GM23338 (cell line): ENCODE results near the gene LETMD1. TPM values are rescaled to one million over a fixed set of nuclear protein-coding genes. Genes with fewer than 3 reads are reported as not detected.

Source experiments
- ATAC-seq: fragments of 200-7000 bp; cut with Tn5 transposase; 3 replicates; pipeline ENCODE4 v1.9.1; 2020
- DNase-seq: peaks from one replicate; pipeline ENCODE4 v3.0.0-alpha.2; 2015; ENCODE audit warnings: low spot score
- H2AFZ ChIP-seq: fragments of 200-600 bp; sonication (generic); 2 replicates; pipeline ENCODE4 v1.8.0; 2016; ENCODE audit warnings: antibody characterized with exemption, mild to moderate bottlenecking, moderate library complexity
- H3F3A ChIP-seq: fragments of 200-600 bp; sonication (generic); replicated peaks from 2 replicates; pipeline ENCODE4 v1.8.0; 2017; ENCODE audit warnings: antibody characterized with exemption, mixed run types, low read depth
- H3K27ac ChIP-seq: fragments of 200-600 bp; sonication (generic); 2 replicates; pipeline ENCODE4 v1.6.1; 2016; ENCODE audit warnings: low read depth
- H3K27me3 ChIP-seq: fragments of 200-600 bp; sonication (generic); 2 replicates; pipeline ENCODE4 v1.8.0; 2016; ENCODE audit warnings: mild to moderate bottlenecking, mixed run types, moderate library complexity; ENCODE audit not compliant: insufficient read depth
- H3K36me3 ChIP-seq: fragments of 200-600 bp; sonication (generic); 2 replicates; pipeline ENCODE4 v1.8.0; 2016; ENCODE audit warnings: mild to moderate bottlenecking; ENCODE audit not compliant: insufficient read depth
- H3K4me1 ChIP-seq: fragments of 200-600 bp; sonication (generic); 2 replicates; pipeline ENCODE4 v1.8.0; 2016; ENCODE audit warnings: mild to moderate bottlenecking, moderate library complexity; ENCODE audit not compliant: insufficient read depth
- H3K4me2 ChIP-seq: fragments of 200-600 bp; sonication (generic); 2 replicates; pipeline ENCODE4 v1.7.1; 2017; ENCODE audit warnings: mixed run types
- H3K4me3 ChIP-seq: fragments of 200-600 bp; sonication (generic); 2 replicates; pipeline ENCODE4 v1.6.1; 2016; ENCODE audit warnings: mixed run types
- H3K79me2 ChIP-seq: fragments of 200-600 bp; sonication (generic); replicated peaks from 2 replicates; pipeline ENCODE4 v1.8.0; 2017; ENCODE audit warnings: mild to moderate bottlenecking; ENCODE audit not compliant: insufficient read depth
- H3K9me2 ChIP-seq: fragments of 200-600 bp; sonication (generic); 2 replicates; pipeline ENCODE4 v1.8.0; 2017; ENCODE audit not compliant: insufficient read depth
- H4K20me1 ChIP-seq: fragments of 200-600 bp; sonication (generic); replicated peaks from 2 replicates; pipeline ENCODE4 v1.8.0; 2017; ENCODE audit warnings: mild to moderate bottlenecking; ENCODE audit not compliant: insufficient read depth
- H3K27ac Mint-ChIP-seq: 2 replicates; pipeline ENCODE4 v1.8.0; 2020; ENCODE audit warnings: inconsistent platforms, mild to moderate bottlenecking, moderate library complexity, mixed read lengths
- H3K27me3 Mint-ChIP-seq: 3 replicates; pipeline ENCODE4 v1.8.0; 2022; ENCODE audit warnings: low read depth, mild to moderate bottlenecking, moderate library complexity, mixed read lengths, inconsistent platforms; ENCODE audit not compliant: insufficient read depth, poor library complexity
- H3K36me3 Mint-ChIP-seq: 3 replicates; pipeline ENCODE4 v1.8.0; 2021; ENCODE audit warnings: low read depth, mild to moderate bottlenecking, inconsistent platforms, moderate library complexity, mixed read lengths
- H3K4me1 Mint-ChIP-seq: 3 replicates; pipeline ENCODE4 v1.8.0; 2020; ENCODE audit warnings: mild to moderate bottlenecking, inconsistent platforms, mixed read lengths
- H3K4me3 Mint-ChIP-seq: 3 replicates; pipeline ENCODE4 v1.8.0; 2021; ENCODE audit warnings: moderate library complexity, mild to moderate bottlenecking, inconsistent platforms, mixed read lengths
- H3K9me3 Mint-ChIP-seq: 3 replicates; pipeline ENCODE4 v1.8.0; 2020; ENCODE audit warnings: moderate library complexity, mild to moderate bottlenecking, inconsistent platforms, mixed read lengths
- CREB1 ChIP-seq: fragments of 250-450 bp; sonication (Bioruptor Pico); IDR thresholded peaks from 2 replicates; pipeline ENCODE4 v1.5.0; 2020; ENCODE audit warnings: low read depth, mild to moderate bottlenecking, moderate library complexity
- ETS1 ChIP-seq: IDR thresholded peaks from 2 replicates; pipeline ENCODE4 v1.6.1; 2016; ENCODE audit warnings: antibody characterized with exemption
- EZH2 ChIP-seq: fragments of 200-600 bp; sonication (generic); IDR thresholded peaks from one replicate; pipeline ENCODE4 v1.8.0; 2017; ENCODE audit warnings: antibody characterized with exemption, mild to moderate bottlenecking, low read depth; ENCODE audit not compliant: unreplicated experiment
- EZH2phosphoT487 ChIP-seq: fragments of 200-600 bp; sonication (generic); IDR thresholded peaks from one replicate; pipeline ENCODE4 v1.8.1; 2018; ENCODE audit warnings: antibody characterized with exemption; ENCODE audit not compliant: unreplicated experiment
- JUNB ChIP-seq: IDR thresholded peaks from one replicate; pipeline ENCODE4 v1.6.1; 2016; ENCODE audit warnings: antibody characterized with exemption; ENCODE audit not compliant: unreplicated experiment
- NANOG ChIP-seq: IDR thresholded peaks from 2 replicates; pipeline ENCODE4 v1.6.1; 2016; ENCODE audit warnings: antibody characterized with exemption, borderline replicate concordance
- POLR2AphosphoS5 ChIP-seq: IDR thresholded peaks from 2 replicates; pipeline ENCODE4 v1.6.1; 2016; ENCODE audit warnings: antibody characterized with exemption, low read depth
- REST ChIP-seq: IDR thresholded peaks from one replicate; pipeline ENCODE4 v1.6.1; 2018; ENCODE audit warnings: antibody characterized with exemption; ENCODE audit not compliant: unreplicated experiment
- STAT1 ChIP-seq: IDR thresholded peaks from one replicate; pipeline ENCODE4 v1.6.1; 2016; ENCODE audit warnings: antibody characterized with exemption; ENCODE audit not compliant: unreplicated experiment
- ZNF114 ChIP-seq: fragments of 250-450 bp; sonication (Bioruptor Pico); IDR thresholded peaks from 2 replicates; pipeline ENCODE4 v1.5.0; 2020; ENCODE audit warnings: mild to moderate bottlenecking, moderate library complexity
- ZNF331 ChIP-seq: fragments of 250-450 bp; sonication (Bioruptor Pico); IDR thresholded peaks from 2 replicates; pipeline ENCODE4 v1.5.0; 2020; ENCODE audit warnings: low read depth, mild to moderate bottlenecking, moderate library complexity
- ZNF462 ChIP-seq: fragments of 250-450 bp; sonication (Bioruptor Pico); IDR thresholded peaks from 2 replicates; pipeline ENCODE4 v1.5.0; 2020; ENCODE audit warnings: mild to moderate bottlenecking, moderate library complexity
- polyA plus RNA-seq: library from polyadenylated mRNA; unstranded; fragments of >200 nt; fragmentation: Nextera tagmentation; extraction: Ambion mirVana; gene quantifications from 2 replicates; pipeline ENCODE4 v1.2.1, GENCODE V29; 2016
- total RNA-seq: library from RNA; depleted of rRNA; stranded (reverse); fragments of >200 nt; shearing (Covaris generic); gene quantifications from 2 replicates; pipeline ENCODE4 v1.2.3, GENCODE V29; 2014

Gene LETMD1
- total and polyA plus RNA-seq, 2 experiments from 2014 or later = 15.7 to 29.9 TPM

GRCh38 chr12:51076236-51076930 is 28.3 kb downstream of the LETMD1 start:
- H3K4me3 Mint-ChIP-seq = no peak overlapping the region
- no peaks in the 10 kb centered on the region for H3K9me2 ChIP-seq
- peaks cover 4% of the 10 kb centered on the region for H3K27me3 Mint-ChIP-seq
- no peaks in the 10 kb centered on the region for H3F3A ChIP-seq
- 0 out of 2 replicates have a peak overlapping the region, but pooled peaks have one; percentile 10 for H3K27ac ChIP-seq
- peaks cover 21% of the 10 kb centered on the region for H4K20me1 ChIP-seq
- H3K27ac Mint-ChIP-seq = peak overlapping the region; percentile 42
- H3K36me3 ChIP-seq = peaks cover 13% of the 10 kb centered on the region; the same call in 1 of the 2 replicates
- H3K79me2 ChIP-seq = peaks cover 61% of the 10 kb centered on the region
- H3K4me2 ChIP-seq = no peak overlapping the region
- 0 out of 2 replicates have a peak, but pooled peaks cover under 1% of the 10 kb centered on the region for H3K4me1 ChIP-seq
- H3K27me3 ChIP-seq = no peaks in the 10 kb centered on the region
- no peak overlapping the region for H3K4me3 ChIP-seq
- peaks cover 42% of the 10 kb centered on the region for H3K36me3 Mint-ChIP-seq
- ATAC-seq (no peak), DNase-seq (no peak)
- H3K9me3 Mint-ChIP-seq = no peaks in the 10 kb centered on the region
- no peak overlapping the region for H2AFZ ChIP-seq
- peaks cover 5% of the 10 kb centered on the region; the same call in 2 of the 3 replicates for H3K4me1 Mint-ChIP-seq
- TF ChIP-seq JUNB (no peak), ZNF114 (CRISPR knock-in tag) (no peak), REST (no peak), ZNF462 (CRISPR knock-in tag) (no peak), POLR2AphosphoS5 (no peak), EZH2phosphoT487 (no peak), CREB1 (no peak), EZH2 (no peak), ETS1 (no peak), STAT1 (no peak), NANOG (no peak), ZNF331 (CRISPR knock-in tag) (no peak)
